GM18508 (cell line): ENCODE data around the gene F9.

Source experiments
- ATAC-seq: cut with Tn5 transposase; IDR thresholded peaks from one replicate; pipeline ENCODE4 v1.9.1; 2021; ENCODE audit warnings: moderate number of reproducible peaks; ENCODE audit not compliant: insufficient read depth, unreplicated experiment

The F9 gene

GRCh38 chrX:139585613-139586012 is 55.1 kb downstream of the F9 start:
- ATAC-seq: no peak

- ATAC-seq: no peak
These were observed 65.5 kb downstream of the F9 start for GRCh38 chrX:139596068-139596467.

GRCh38 chrX:139600105-139600504 is 69.6 kb downstream of the F9 start:
- ATAC-seq: no peak
